WTC11 (cell line): ENCODE measurements around the gene ANKK1. TPM values are rescaled to one million over a fixed set of nuclear protein-coding genes. Genes with fewer than 3 reads are reported as not detected.

Experiments used
- ATAC-seq: fragments of 200-7000 bp; cut with Tn5 transposase; 2 replicates; pipeline ENCODE4 v1.10.0; 2021; ENCODE audit warnings: mild to moderate bottlenecking, moderate library complexity
- CTCF ChIA-PET: fragments of 300-600 bp; sonication (Branson Sonifier 250); formaldehyde crosslinking; loops from one replicate; lab custom pipeline; 2021; ENCODE audit warnings: antibody characterized with exemption; lab: Charles Lee
- POLR2A ChIA-PET: fragments of 350-600 bp; sonication (Branson Sonifier 250); formaldehyde crosslinking; loops from one replicate; lab custom pipeline; 2021; ENCODE audit warnings: antibody characterized with exemption; lab: Charles Lee
- DNase-seq: peaks from one replicate; pipeline ENCODE4 v3.0.0; 2021; ENCODE audit warnings: low spot score
- H3K27ac Mint-ChIP-seq: 2 replicates; pipeline ENCODE4 v1.8.0; 2021; ENCODE audit warnings: mixed read lengths
- H3K27me3 Mint-ChIP-seq: 2 replicates; pipeline ENCODE4 v1.8.0; 2021; ENCODE audit warnings: low read depth, mild to moderate bottlenecking, moderate library complexity, mixed read lengths
- H3K36me3 Mint-ChIP-seq: 2 replicates; pipeline ENCODE4 v1.8.0; 2021; ENCODE audit warnings: mixed read lengths
- H3K4me1 Mint-ChIP-seq: 2 replicates; pipeline ENCODE4 v1.8.0; 2022; ENCODE audit warnings: mixed read lengths
- H3K4me3 Mint-ChIP-seq: 2 replicates; pipeline ENCODE4 v1.8.0; 2021; ENCODE audit warnings: mild to moderate bottlenecking, moderate library complexity, mixed read lengths
- H3K9me3 Mint-ChIP-seq: 2 replicates; pipeline ENCODE4 v1.8.0; 2021; ENCODE audit warnings: mixed read lengths
- CBFB ChIP-seq: sonication (generic); formaldehyde crosslinking; IDR thresholded peaks from 2 replicates; pipeline ENCODE4 v1.8.1; 2022; ENCODE audit warnings: mild to moderate bottlenecking, low read depth, missing genetic modification reagents
- ESRRA ChIP-seq: sonication (generic); formaldehyde crosslinking; IDR thresholded peaks from 2 replicates; pipeline ENCODE4 v1.8.1; 2022; ENCODE audit warnings: mild to moderate bottlenecking, missing genetic modification reagents, borderline replicate concordance
- GTF2I ChIP-seq: fragments of 250-450 bp; sonication (Bioruptor Pico); conservative IDR thresholded peaks from 2 replicates; pipeline ENCODE4 v1.4.0; 2021; ENCODE audit warnings: mild to moderate bottlenecking
- JUN ChIP-seq: sonication (generic); formaldehyde crosslinking; IDR thresholded peaks from 2 replicates; pipeline ENCODE4 v1.8.0; 2023; ENCODE audit warnings: mild to moderate bottlenecking, missing genetic modification reagents
- NFATC4 ChIP-seq: fragments of 250-450 bp; sonication (Bioruptor Pico); IDR thresholded peaks from 2 replicates; pipeline ENCODE4 v1.9.0; 2021; ENCODE audit warnings: mild to moderate bottlenecking
- NR1H2 ChIP-seq: sonication (generic); formaldehyde crosslinking; IDR thresholded peaks from 2 replicates; pipeline ENCODE4 v1.9.0; 2021; ENCODE audit warnings: mild to moderate bottlenecking, moderate library complexity, missing genetic modification reagents
- TEAD1 ChIP-seq: sonication (generic); formaldehyde crosslinking; IDR thresholded peaks from 2 replicates; pipeline ENCODE4 v1.8.0; 2022; ENCODE audit warnings: mild to moderate bottlenecking, missing genetic modification reagents
- TP53 ChIP-seq: sonication (generic); formaldehyde crosslinking; IDR thresholded peaks from 2 replicates; pipeline ENCODE4 v1.8.1; 2023; ENCODE audit warnings: mild to moderate bottlenecking, missing genetic modification reagents
- ZNF263 ChIP-seq: sonication (generic); formaldehyde crosslinking; IDR thresholded peaks from 2 replicates; pipeline ENCODE4 v1.8.1; 2022; ENCODE audit warnings: low read depth, mild to moderate bottlenecking, moderate library complexity, missing genetic modification reagents
- ZNF416 ChIP-seq: fragments of 250-450 bp; sonication (Bioruptor Pico); IDR thresholded peaks from 2 replicates; pipeline ENCODE4 v1.9.0; 2021; ENCODE audit warnings: mild to moderate bottlenecking, inconsistent platforms
- total RNA-seq: library from RNA; stranded (reverse); gene quantifications from 3 replicates; pipeline ENCODE4 v1.2.3, GENCODE V29; 2021
- TF ChIP-seq, protein P1 (sequence below): sonication (generic); formaldehyde crosslinking; IDR thresholded peaks from 2 replicates; pipeline ENCODE4 v1.8.1; 2023; ENCODE audit warnings: mild to moderate bottlenecking, missing genetic modification reagents, borderline replicate concordance
- TF ChIP-seq, protein P2 (sequence below): sonication (generic); formaldehyde crosslinking; IDR thresholded peaks from 2 replicates; pipeline ENCODE4 v1.8.1; 2023; ENCODE audit warnings: mild to moderate bottlenecking, moderate library complexity, missing genetic modification reagents
- TF ChIP-seq, protein P3 (sequence below): sonication (generic); formaldehyde crosslinking; IDR thresholded peaks from 2 replicates; pipeline ENCODE4 v1.8.0; 2023; ENCODE audit warnings: mild to moderate bottlenecking, missing genetic modification reagents
- TF ChIP-seq, protein P4 (sequence below): fragments of 200-600 bp; IDR thresholded peaks from 2 replicates; pipeline ENCODE4 v1.8.0; 2022; ENCODE audit warnings: antibody characterized with exemption
- TF ChIP-seq, protein P5 (sequence below): sonication (generic); formaldehyde crosslinking; conservative IDR thresholded peaks from 2 replicates; pipeline ENCODE4 v1.8.1; 2023; ENCODE audit warnings: mild to moderate bottlenecking, low read depth, missing genetic modification reagents, moderate library complexity
- TF ChIP-seq, protein P6 (sequence below): sonication (generic); formaldehyde crosslinking; IDR thresholded peaks from 2 replicates; pipeline ENCODE4 v1.8.1; 2022; ENCODE audit warnings: low read depth, missing genetic modification reagents, borderline replicate concordance
- TF ChIP-seq, protein P7 (sequence below): sonication (generic); formaldehyde crosslinking; IDR thresholded peaks from 2 replicates; pipeline ENCODE4 v1.8.0; 2022; ENCODE audit warnings: mild to moderate bottlenecking, missing genetic modification reagents

Gene ANKK1
- total RNA-seq, 1 experiment from 2014 or later = 0.15 TPM

DNA sequence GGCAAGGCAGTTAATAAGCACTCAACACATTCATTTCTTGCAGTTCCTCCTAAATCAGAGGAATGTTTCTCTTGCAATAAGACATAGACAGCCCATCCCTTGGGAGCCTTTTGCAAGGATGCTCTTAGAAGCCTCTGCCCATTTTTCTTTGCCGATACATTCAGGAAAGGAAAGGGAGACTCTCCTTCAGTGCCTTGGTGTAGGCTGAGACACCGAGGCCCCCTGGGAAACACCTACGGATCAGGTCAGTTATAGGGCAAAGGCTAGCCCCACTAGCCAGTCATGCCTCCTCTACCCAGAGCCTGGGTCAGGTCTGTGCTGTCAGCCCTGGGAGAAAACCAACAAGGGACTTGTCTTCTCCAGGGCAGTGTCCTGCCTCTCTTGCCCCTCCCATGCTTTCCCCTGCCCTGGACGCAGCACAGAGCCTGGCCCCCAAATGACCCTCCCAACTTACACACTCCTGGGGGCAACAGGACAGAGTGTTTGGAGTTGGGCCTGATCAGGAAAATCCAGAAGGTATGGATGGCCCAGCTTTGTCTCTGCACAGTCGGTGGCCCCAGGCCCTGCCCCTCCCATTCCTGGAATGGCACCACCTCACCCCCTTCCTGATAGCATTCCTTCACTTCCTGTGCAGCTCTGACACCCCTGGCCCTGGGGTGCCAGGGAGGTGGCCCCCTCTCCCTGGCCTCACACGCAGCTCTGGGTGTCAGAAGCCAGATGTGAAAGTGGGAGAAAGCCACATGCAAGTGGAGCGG, 18.3 kb downstream of the ANKK1 start (continued):
- TF ChIP-seq, protein P1, sequence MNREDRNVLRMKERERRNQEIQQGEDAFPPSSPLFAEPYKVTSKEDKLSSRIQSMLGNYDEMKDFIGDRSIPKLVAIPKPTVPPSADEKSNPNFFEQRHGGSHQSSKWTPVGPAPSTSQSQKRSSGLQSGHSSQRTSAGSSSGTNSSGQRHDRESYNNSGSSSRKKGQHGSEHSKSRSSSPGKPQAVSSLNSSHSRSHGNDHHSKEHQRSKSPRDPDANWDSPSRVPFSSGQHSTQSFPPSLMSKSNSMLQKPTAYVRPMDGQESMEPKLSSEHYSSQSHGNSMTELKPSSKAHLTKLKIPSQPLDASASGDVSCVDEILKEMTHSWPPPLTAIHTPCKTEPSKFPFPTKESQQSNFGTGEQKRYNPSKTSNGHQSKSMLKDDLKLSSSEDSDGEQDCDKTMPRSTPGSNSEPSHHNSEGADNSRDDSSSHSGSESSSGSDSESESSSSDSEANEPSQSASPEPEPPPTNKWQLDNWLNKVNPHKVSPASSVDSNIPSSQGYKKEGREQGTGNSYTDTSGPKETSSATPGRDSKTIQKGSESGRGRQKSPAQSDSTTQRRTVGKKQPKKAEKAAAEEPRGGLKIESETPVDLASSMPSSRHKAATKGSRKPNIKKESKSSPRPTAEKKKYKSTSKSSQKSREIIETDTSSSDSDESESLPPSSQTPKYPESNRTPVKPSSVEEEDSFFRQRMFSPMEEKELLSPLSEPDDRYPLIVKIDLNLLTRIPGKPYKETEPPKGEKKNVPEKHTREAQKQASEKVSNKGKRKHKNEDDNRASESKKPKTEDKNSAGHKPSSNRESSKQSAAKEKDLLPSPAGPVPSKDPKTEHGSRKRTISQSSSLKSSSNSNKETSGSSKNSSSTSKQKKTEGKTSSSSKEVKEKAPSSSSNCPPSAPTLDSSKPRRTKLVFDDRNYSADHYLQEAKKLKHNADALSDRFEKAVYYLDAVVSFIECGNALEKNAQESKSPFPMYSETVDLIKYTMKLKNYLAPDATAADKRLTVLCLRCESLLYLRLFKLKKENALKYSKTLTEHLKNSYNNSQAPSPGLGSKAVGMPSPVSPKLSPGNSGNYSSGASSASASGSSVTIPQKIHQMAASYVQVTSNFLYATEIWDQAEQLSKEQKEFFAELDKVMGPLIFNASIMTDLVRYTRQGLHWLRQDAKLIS (CRISPR knock-in tag) = no peak
- no peak for TF ChIP-seq ESRRA (CRISPR knock-in tag)
- TF ChIP-seq TP53 = no peak

DNA sequence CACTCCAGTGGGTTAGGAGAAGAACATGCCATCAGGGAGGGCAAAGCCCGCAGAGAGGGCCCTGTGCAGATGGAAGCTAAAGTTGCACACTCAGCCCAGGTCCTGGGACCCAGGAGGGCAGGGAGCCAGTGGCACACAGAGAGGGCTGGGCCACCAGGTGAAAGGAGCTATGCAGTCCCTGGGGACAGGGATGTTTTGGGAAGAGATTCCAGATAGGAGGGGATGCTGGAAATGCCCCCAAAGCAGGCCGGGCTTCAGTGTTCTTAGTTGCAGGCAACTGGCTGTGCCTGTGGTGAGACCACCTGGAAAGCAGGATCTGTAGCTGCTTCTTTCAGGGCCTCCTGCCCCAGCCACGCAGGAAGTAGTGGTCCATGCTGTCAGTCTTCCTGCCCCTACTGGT, 19.6 kb downstream of the ANKK1 start:
- POLR2A ChIA-PET = no interaction called here
- Mint-ChIP-seq H3K27ac (no peak overlapping the region), H3K9me3 (no peaks in the 10 kb centered on the region), H3K4me1 (peaks cover 4% of the 10 kb centered on the region), H3K27me3 (no peaks in the 10 kb centered on the region), H3K4me3 (no peak overlapping the region), H3K36me3 (no peaks in the 10 kb centered on the region)
- DNase-seq = no peak
- TF ChIP-seq ZNF416 (CRISPR knock-in tag) (no peak), NFATC4 (CRISPR knock-in tag) (no peak), TEAD1 (CRISPR knock-in tag) (no peak)
- no peak for ATAC-seq
- CTCF ChIA-PET = no interaction called here

DNA sequence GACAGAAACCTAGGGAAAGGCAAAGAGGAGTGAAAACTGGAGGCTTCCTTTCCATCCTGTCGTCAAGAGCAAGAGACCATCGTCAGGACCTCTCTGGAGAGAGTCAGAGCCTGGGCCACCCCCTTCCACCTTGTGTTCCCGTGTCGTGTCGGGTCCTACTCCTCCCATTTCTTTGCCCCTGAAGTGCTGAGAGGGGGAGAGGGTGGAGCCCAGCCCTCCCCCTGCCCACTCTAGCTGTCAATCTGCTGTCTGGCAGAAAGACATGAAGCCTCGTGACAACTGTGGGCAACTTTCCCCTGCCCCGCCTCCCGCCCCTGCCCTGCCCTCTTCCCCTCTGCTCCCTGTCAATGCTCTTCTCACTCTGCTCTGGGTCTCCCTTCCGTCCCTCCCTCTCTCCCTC, 20.6 kb downstream of the ANKK1 start:
- DNase-seq = no peak
- TF ChIP-seq, protein P2, sequence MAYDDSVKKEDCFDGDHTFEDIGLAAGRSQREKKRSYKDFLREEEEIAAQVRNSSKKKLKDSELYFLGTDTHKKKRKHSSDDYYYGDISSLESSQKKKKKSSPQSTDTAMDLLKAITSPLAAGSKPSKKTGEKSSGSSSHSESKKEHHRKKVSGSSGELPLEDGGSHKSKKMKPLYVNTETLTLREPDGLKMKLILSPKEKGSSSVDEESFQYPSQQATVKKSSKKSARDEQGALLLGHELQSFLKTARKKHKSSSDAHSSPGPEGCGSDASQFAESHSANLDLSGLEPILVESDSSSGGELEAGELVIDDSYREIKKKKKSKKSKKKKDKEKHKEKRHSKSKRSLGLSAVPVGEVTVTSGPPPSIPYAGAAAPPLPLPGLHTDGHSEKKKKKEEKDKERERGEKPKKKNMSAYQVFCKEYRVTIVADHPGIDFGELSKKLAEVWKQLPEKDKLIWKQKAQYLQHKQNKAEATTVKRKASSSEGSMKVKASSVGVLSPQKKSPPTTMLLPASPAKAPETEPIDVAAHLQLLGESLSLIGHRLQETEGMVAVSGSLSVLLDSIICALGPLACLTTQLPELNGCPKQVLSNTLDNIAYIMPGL (CRISPR knock-in tag) = no peak
- TF ChIP-seq, protein P3, sequence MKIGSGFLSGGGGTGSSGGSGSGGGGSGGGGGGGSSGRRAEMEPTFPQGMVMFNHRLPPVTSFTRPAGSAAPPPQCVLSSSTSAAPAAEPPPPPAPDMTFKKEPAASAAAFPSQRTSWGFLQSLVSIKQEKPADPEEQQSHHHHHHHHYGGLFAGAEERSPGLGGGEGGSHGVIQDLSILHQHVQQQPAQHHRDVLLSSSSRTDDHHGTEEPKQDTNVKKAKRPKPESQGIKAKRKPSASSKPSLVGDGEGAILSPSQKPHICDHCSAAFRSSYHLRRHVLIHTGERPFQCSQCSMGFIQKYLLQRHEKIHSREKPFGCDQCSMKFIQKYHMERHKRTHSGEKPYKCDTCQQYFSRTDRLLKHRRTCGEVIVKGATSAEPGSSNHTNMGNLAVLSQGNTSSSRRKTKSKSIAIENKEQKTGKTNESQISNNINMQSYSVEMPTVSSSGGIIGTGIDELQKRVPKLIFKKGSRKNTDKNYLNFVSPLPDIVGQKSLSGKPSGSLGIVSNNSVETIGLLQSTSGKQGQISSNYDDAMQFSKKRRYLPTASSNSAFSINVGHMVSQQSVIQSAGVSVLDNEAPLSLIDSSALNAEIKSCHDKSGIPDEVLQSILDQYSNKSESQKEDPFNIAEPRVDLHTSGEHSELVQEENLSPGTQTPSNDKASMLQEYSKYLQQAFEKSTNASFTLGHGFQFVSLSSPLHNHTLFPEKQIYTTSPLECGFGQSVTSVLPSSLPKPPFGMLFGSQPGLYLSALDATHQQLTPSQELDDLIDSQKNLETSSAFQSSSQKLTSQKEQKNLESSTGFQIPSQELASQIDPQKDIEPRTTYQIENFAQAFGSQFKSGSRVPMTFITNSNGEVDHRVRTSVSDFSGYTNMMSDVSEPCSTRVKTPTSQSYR (CRISPR knock-in tag) = no peak
- TF ChIP-seq NR1H2 (no peak), JUN (CRISPR knock-in tag) (no peak), CBFB (no peak), ZNF263 (CRISPR knock-in tag) (no peak), ESRRA (CRISPR knock-in tag) (no peak), GTF2I (no peak)
- TF ChIP-seq, protein P4, sequence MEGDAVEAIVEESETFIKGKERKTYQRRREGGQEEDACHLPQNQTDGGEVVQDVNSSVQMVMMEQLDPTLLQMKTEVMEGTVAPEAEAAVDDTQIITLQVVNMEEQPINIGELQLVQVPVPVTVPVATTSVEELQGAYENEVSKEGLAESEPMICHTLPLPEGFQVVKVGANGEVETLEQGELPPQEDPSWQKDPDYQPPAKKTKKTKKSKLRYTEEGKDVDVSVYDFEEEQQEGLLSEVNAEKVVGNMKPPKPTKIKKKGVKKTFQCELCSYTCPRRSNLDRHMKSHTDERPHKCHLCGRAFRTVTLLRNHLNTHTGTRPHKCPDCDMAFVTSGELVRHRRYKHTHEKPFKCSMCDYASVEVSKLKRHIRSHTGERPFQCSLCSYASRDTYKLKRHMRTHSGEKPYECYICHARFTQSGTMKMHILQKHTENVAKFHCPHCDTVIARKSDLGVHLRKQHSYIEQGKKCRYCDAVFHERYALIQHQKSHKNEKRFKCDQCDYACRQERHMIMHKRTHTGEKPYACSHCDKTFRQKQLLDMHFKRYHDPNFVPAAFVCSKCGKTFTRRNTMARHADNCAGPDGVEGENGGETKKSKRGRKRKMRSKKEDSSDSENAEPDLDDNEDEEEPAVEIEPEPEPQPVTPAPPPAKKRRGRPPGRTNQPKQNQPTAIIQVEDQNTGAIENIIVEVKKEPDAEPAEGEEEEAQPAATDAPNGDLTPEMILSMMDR = no peak
- TF ChIP-seq, protein P5, sequence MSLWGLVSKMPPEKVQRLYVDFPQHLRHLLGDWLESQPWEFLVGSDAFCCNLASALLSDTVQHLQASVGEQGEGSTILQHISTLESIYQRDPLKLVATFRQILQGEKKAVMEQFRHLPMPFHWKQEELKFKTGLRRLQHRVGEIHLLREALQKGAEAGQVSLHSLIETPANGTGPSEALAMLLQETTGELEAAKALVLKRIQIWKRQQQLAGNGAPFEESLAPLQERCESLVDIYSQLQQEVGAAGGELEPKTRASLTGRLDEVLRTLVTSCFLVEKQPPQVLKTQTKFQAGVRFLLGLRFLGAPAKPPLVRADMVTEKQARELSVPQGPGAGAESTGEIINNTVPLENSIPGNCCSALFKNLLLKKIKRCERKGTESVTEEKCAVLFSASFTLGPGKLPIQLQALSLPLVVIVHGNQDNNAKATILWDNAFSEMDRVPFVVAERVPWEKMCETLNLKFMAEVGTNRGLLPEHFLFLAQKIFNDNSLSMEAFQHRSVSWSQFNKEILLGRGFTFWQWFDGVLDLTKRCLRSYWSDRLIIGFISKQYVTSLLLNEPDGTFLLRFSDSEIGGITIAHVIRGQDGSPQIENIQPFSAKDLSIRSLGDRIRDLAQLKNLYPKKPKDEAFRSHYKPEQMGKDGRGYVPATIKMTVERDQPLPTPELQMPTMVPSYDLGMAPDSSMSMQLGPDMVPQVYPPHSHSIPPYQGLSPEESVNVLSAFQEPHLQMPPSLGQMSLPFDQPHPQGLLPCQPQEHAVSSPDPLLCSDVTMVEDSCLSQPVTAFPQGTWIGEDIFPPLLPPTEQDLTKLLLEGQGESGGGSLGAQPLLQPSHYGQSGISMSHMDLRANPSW (CRISPR knock-in tag) = no peak
- TF ChIP-seq, protein P6, sequence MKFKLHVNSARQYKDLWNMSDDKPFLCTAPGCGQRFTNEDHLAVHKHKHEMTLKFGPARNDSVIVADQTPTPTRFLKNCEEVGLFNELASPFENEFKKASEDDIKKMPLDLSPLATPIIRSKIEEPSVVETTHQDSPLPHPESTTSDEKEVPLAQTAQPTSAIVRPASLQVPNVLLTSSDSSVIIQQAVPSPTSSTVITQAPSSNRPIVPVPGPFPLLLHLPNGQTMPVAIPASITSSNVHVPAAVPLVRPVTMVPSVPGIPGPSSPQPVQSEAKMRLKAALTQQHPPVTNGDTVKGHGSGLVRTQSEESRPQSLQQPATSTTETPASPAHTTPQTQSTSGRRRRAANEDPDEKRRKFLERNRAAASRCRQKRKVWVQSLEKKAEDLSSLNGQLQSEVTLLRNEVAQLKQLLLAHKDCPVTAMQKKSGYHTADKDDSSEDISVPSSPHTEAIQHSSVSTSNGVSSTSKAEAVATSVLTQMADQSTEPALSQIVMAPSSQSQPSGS (CRISPR knock-in tag) = no peak
- TF ChIP-seq, protein P7, sequence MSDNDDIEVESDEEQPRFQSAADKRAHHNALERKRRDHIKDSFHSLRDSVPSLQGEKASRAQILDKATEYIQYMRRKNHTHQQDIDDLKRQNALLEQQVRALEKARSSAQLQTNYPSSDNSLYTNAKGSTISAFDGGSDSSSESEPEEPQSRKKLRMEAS (CRISPR knock-in tag) = no peak

More for the DNA sequence above, 20.6 kb downstream of the ANKK1 start:
- H3K9me3 Mint-ChIP-seq = no peaks in the 10 kb centered on the region
- H3K27ac Mint-ChIP-seq = no peak overlapping the region
- H3K36me3 Mint-ChIP-seq = no peaks in the 10 kb centered on the region
- ATAC-seq = no peak
- H3K27me3 Mint-ChIP-seq = no peaks in the 10 kb centered on the region
- ChIA-PET POLR2A (no interaction called here), CTCF (no interaction called here)
- H3K4me1 Mint-ChIP-seq = peaks cover 4% of the 10 kb centered on the region
- no peak overlapping the region for H3K4me3 Mint-ChIP-seq
